ENCODE results near the gene RPS5.
A peak's percentile ranks its signal among the peaks of the same experiment; 100 is the strongest.

Gene RPS5

GRCh38 chr19:58352760-58353671, 34.1 kb upstream of the RPS5 start, which contains the start of gene A1BG:
TSS of gene A1BG (minus strand) at chr19:58353492. CDS start at chr19:58353437, 55 bp downstream.
- Mint-ChIP-seq H3K27me3 (peaks cover 0 to 8% of the 10 kb centered on the region in 2 donors), H3K4me1 (peaks cover 18 to 45% of the 10 kb centered on the region in 2 donors), H3K4me3 (no peak within 1 kb of the TSS), H3K9me3 (no peaks in the 10 kb centered on the region), H3K27ac (peak within 1 kb of the TSS; percentile 14), H3K36me3 (peaks cover 36 to 45% of the 10 kb centered on the region in 2 donors)
- no peak for ATAC-seq (replicated peaks)
- no peak for DNase-seq

DNA sequence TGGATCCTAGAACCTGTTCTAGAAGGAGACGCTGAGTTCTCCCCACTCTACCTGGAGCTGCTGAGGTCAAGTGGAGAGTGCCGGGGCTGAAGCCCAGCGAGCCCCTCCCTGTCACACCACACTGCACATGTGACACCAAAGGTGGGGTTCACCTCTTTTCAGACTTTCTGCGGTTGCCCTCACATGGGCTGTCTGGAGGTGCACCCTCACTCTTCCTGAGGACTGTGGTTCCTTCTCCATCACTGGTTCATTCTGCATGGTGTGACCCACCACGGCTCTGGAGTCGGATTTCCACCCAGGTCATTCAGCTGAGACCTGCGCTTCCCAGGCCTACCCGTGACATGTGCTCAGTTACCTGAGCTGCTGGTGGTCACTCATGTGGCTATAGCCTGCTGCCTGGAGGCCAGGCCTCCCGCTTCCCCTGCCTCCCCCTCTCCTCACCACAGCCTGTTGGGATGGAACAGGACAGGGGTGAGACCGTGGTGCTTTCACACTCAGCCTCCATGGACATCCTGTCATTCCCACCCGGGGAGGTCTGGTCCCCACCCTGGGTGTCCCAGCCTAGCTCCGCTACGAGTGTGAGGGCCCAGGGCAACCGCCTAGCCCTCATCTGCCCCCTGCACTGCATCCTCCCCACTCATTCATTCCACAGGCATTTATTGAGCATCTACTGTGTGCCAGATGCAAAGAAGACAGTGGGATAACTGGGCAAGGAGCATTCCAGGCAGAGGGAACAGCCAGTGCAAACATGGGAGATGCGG, 33.2 kb upstream of the RPS5 start:
- DNase-seq (no peak), ATAC-seq (replicated peaks) (no peak)
- Mint-ChIP-seq H3K27me3 (peaks cover 0 to 12% of the 10 kb centered on the region in 2 donors), H3K4me3 (no peak overlapping the region), H3K4me1 (peaks cover 17 to 45% of the 10 kb centered on the region in 2 donors), H3K27ac (peak overlapping the region; percentile 14), H3K9me3 (no peaks in the 10 kb centered on the region), H3K36me3 (peaks cover 36 to 47% of the 10 kb centered on the region in 2 donors)

DNA sequence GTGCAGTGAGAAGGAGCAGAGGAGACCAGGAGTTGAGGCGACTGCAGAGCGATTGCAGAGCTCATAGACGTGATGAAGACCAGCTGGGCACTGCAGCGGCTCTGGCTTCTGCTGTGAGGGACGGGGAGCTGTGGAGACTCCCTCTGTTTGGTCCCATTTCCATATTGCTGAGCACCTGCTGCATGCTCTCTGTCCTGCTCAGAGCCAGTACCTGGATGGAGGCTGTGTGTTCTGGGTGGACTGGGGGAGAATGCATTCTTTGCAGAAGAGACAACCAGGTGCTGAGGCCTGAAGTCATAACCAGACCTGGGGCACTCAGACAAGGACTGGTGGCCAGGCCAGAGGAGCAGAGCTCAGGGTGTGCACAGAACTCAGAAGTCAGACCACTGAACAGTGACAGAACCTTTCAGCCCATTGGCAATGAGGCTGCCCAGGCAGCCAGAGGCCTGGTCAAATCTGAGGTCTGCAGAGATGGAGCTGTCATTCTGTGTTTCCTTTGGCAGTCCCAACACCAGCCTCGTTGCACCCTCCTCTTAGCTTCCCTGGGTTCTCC, 32.5 kb upstream of the RPS5 start:
- Mint-ChIP-seq H3K27ac (peak overlapping the region; percentile 14), H3K9me3 (no peaks in the 10 kb centered on the region), H3K4me1 (peaks cover 14 to 41% of the 10 kb centered on the region in 2 donors), H3K4me3 (no peak overlapping the region), H3K36me3 (peaks cover 33 to 46% of the 10 kb centered on the region in 2 donors), H3K27me3 (peaks cover 0 to 12% of the 10 kb centered on the region in 2 donors)
- no peak for ATAC-seq (replicated peaks)
- no peak for DNase-seq

GRCh38 chr19:58355215-58355796, 31.8 kb upstream of the RPS5 start:
- Mint-ChIP-seq H3K4me3 (peak overlapping the region in 1 of 2 donors; percentile 10), H3K27me3 (peaks cover 0 to 12% of the 10 kb centered on the region in 2 donors), H3K36me3 (peaks cover 30 to 43% of the 10 kb centered on the region in 2 donors), H3K27ac (no peak overlapping the region), H3K4me1 (peaks cover 12 to 34% of the 10 kb centered on the region in 2 donors), H3K9me3 (no peaks in the 10 kb centered on the region)
- DNase-seq: no peak
- no peak for ATAC-seq (replicated peaks)

DNA sequence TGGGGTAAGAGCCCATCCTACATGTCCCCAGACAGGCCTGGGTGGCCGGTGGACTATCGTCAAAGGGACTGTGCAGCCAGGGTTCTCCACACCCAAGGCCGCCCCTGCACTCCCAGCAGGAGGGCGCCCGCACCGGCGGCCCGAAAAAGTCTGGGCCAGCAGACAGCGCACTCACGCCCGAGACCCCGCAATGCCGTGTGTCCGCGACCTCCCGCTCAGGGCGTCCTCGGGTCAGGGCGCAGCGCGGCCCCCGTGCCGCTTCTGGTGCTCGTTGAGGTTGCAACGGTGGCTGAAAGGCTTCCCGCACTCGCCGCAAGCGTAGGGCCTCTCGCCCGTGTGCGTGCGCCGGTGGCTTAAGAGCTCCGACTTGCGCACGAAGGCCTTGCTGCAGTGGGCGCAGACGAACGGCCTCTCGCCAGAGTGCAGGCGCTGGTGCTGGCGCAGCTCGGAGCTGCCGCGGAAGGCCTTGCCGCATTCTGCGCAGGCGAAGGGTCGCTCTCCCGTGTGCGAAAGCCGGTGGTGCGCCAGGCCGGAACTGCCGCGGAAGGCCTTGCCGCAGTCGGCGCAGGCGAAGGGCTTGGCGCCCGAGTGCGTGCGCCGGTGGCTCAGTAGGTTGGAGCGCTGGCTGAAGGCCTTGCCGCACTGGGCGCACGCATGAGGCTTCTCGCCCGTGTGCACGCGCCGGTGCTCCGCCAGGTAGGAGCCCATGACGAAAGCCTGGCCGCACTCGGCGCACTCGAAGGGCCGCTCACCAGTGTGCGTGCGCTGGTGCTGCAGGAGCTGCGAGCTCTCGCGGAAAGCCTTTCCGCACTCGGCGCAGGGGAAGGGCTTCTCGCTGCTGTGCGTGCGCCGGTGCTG, 30.9 kb upstream of the RPS5 start:
- ATAC-seq (replicated peaks): peak; percentile 68 to 73
- Mint-ChIP-seq H3K27ac (peak overlapping the region; percentile 83), H3K27me3 (peaks cover 0 to 12% of the 10 kb centered on the region in 2 donors), H3K4me1 (peaks cover 14 to 30% of the 10 kb centered on the region in 2 donors), H3K4me3 (peak overlapping the region; percentile 48 to 71), H3K9me3 (no peaks in the 10 kb centered on the region), H3K36me3 (peaks cover 26 to 36% of the 10 kb centered on the region in 2 donors)
- DNase-seq: no peak

DNA sequence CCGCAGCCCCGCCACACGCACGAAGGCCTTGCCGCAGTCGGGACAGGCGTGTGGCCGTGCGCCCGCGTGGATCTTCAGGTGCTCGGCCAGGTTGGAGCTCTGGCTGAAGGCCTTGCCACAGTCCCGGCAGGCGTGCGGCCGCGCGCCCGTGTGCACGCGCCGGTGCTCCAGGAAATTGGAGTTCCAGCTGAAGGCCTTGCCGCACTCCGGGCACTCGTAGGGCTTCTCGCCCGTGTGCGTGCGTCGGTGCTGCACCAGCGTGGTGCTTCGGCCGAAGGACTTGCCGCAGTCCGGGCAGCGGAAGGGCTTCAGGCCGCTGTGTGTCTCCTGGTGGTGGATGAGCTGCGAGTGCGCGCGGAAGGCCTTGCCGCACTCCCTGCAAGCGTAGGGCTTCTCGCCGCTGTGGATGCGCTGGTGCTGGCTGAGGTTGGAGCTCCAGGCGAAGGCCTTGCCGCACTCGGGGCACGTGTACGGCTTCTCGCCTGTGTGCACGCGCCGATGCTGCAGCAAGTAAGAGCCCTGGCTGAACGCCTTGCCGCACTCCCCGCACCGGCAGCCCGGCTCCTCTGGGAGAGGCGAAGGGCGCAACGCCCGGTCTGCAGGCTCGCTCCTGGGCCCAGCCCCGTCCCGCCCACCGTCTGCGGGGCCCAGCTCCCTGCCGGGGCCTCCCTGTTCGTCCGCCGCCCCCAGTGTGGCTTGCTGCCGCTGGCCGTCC, 30.1 kb upstream of the RPS5 start:
- peaks cover 0 to 12% of the 10 kb centered on the region in 2 donors for H3K27me3 Mint-ChIP-seq
- peaks cover 15 to 32% of the 10 kb centered on the region in 2 donors for H3K4me1 Mint-ChIP-seq
- no peaks in the 10 kb centered on the region for H3K9me3 Mint-ChIP-seq
- peak overlapping the region; percentile 48 to 71 for H3K4me3 Mint-ChIP-seq
- DNase-seq (no peak), ATAC-seq (replicated peaks) (peak; percentile 5 to 15)
- peaks cover 19 to 33% of the 10 kb centered on the region in 2 donors for H3K36me3 Mint-ChIP-seq
- H3K27ac Mint-ChIP-seq: peak overlapping the region; percentile 81

GRCh38 chr19:58357481-58358145, 29.5 kb upstream of the RPS5 start:
- H3K9me3 Mint-ChIP-seq: no peaks in the 10 kb centered on the region
- peaks cover 14 to 27% of the 10 kb centered on the region in 2 donors for H3K4me1 Mint-ChIP-seq
- ATAC-seq (replicated peaks) (no peak), DNase-seq (no peak)
- H3K27ac Mint-ChIP-seq: peak overlapping the region; percentile 25
- peaks cover 0 to 12% of the 10 kb centered on the region in 2 donors for H3K27me3 Mint-ChIP-seq
- peaks cover 13 to 29% of the 10 kb centered on the region in 2 donors for H3K36me3 Mint-ChIP-seq
- H3K4me3 Mint-ChIP-seq: peak overlapping the region in 1 of 2 donors; percentile 22

GRCh38 chr19:58361900-58362271, 25.2 kb upstream of the RPS5 start:
- H3K36me3 Mint-ChIP-seq: peaks cover 5 to 20% of the 10 kb centered on the region in 2 donors
- H3K27me3 Mint-ChIP-seq: peaks cover 0 to 12% of the 10 kb centered on the region in 2 donors
- H3K4me3 Mint-ChIP-seq: peak overlapping the region; percentile 90 to 93
- H3K27ac Mint-ChIP-seq: peak overlapping the region; percentile 98
- DNase-seq (peak; percentile 75), ATAC-seq (replicated peaks) (peak; percentile 50 to 59)
- H3K9me3 Mint-ChIP-seq: no peaks in the 10 kb centered on the region
- peaks cover 17 to 32% of the 10 kb centered on the region in 2 donors for H3K4me1 Mint-ChIP-seq

- peak; percentile 97 for DNase-seq
- Mint-ChIP-seq H3K27me3 (peaks cover 0 to 10% of the 10 kb centered on the region in 2 donors), H3K27ac (peak within 1 kb of the TSS; percentile 98), H3K4me3 (peak within 1 kb of the TSS; percentile 90 to 93), H3K4me1 (peaks cover 17 to 29% of the 10 kb centered on the region in 2 donors), H3K9me3 (no peaks in the 10 kb centered on the region), H3K36me3 (peaks cover 5 to 22% of the 10 kb centered on the region in 2 donors)
- peak; percentile 87 for ATAC-seq (replicated peaks)
Observed at GRCh38 chr19:58362272-58362994, 24.6 kb upstream of the RPS5 start, which contains the start of gene ZNF497. TSS of gene ZNF497 (minus strand) at chr19:58362751. CDS start at chr19:58357635, 5,116 bp downstream.

DNA sequence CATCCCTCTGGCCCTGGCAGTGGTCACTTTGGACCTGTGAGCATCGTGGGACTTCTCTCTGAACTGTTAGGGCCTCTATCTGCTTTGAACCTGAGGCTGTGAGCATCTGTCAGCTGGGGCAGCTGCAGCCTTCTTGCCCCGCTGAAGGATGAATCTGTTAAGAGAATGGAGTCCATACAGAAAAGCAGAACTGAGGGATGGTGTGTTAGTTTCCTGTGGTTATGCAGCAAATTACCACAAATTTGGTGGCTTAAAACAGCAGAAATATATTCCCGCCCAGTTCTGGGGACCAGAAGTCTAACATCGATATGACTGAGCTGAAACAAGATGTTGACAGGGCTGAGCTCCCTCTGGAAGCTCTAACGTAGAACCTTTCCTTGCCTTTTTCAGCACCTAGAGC, 22.9 kb upstream of the RPS5 start:
- Mint-ChIP-seq H3K27me3 (no peaks in the 10 kb centered on the region), H3K9me3 (no peaks in the 10 kb centered on the region), H3K4me3 (peak overlapping the region; percentile 32 to 67), H3K36me3 (peaks cover 4 to 13% of the 10 kb centered on the region in 2 donors), H3K27ac (peak overlapping the region; percentile 53), H3K4me1 (peaks cover 14 to 29% of the 10 kb centered on the region in 2 donors)
- no peak for DNase-seq
- ATAC-seq (replicated peaks): peak; percentile 7 to 14

GRCh38 chr19:58366585-58367430, 20.3 kb upstream of the RPS5 start:
- Mint-ChIP-seq H3K27ac (no peak overlapping the region), H3K9me3 (no peaks in the 10 kb centered on the region), H3K4me3 (no peak overlapping the region), H3K27me3 (no peaks in the 10 kb centered on the region), H3K4me1 (peaks cover 11 to 24% of the 10 kb centered on the region in 2 donors), H3K36me3 (peaks cover 9 to 15% of the 10 kb centered on the region in 2 donors)
- no peak for ATAC-seq (replicated peaks)
- no peak for DNase-seq

Data from stimulated activated naive B cell treated with anti-CD40 and anti-IgM and Interleukin-4, amounts not matched to agents 10 μg/mL and 1 μg/mL and 100 μg/mL, for 72 hours (primary cell).